ENCODE data around the gene RFX7.

Gene RFX7

GRCh38 chr15:56052395-56053045, 191.2 kb downstream of the RFX7 start:
- peak; percentile 52 for TF ChIP-seq CTCF (IDR thresholded peaks at IDR 0.05; ENCODE audit: low read depth, low read length)
- TF ChIP-seq POLR2A (IDR thresholded peaks at IDR 0.05; ENCODE audit: extremely low read depth, insufficient read length), result no peak
- TF ChIP-seq MYC (IDR thresholded peaks at IDR 0.05; ENCODE audit: low read depth, low read length), result no peak
- no peak for TF ChIP-seq MAX (IDR thresholded peaks at IDR 0.05; ENCODE audit: low read depth, low read length)
- no peak overlapping the region for H3K4me3 ChIP-seq (ENCODE audit: low read depth, low read length)
- DNase-seq (ENCODE audit: low read depth), result peak; percentile 48

GRCh38 chr15:56051676-56052075, 192.0 kb downstream of the RFX7 start:
- no peak for TF ChIP-seq POLR2A (IDR thresholded peaks at IDR 0.05; ENCODE audit: extremely low read depth, insufficient read length)
- no peak for TF ChIP-seq CTCF (IDR thresholded peaks at IDR 0.05; ENCODE audit: low read depth, low read length)
- no peak for TF ChIP-seq MYC (IDR thresholded peaks at IDR 0.05; ENCODE audit: low read depth, low read length)
- TF ChIP-seq MAX (IDR thresholded peaks at IDR 0.05; ENCODE audit: low read depth, low read length), result no peak
- no peak for DNase-seq (ENCODE audit: low read depth)

GRCh38 chr15:56049577-56049976, 194.1 kb downstream of the RFX7 start:
- no peak for TF ChIP-seq CTCF (IDR thresholded peaks at IDR 0.05; ENCODE audit: low read depth, low read length)
- no peak for TF ChIP-seq MYC (IDR thresholded peaks at IDR 0.05; ENCODE audit: low read depth, low read length)
- no peak for TF ChIP-seq MAX (IDR thresholded peaks at IDR 0.05; ENCODE audit: low read depth, low read length)

More at GRCh38 chr15:56051676-56052075, 192.0 kb downstream of the RFX7 start:
- no peak overlapping the region for H3K4me3 ChIP-seq (ENCODE audit: low read depth, low read length)

GRCh38 chr15:56047354-56047753, 196.3 kb downstream of the RFX7 start:
- DNase-seq (ENCODE audit: low read depth), result no peak
- H3K4me3 ChIP-seq (ENCODE audit: low read depth, low read length), result no peak overlapping the region
- TF ChIP-seq MYC (IDR thresholded peaks at IDR 0.05; ENCODE audit: low read depth, low read length) (no peak), MAX (IDR thresholded peaks at IDR 0.05; ENCODE audit: low read depth, low read length) (no peak), POLR2A (IDR thresholded peaks at IDR 0.05; ENCODE audit: extremely low read depth, insufficient read length) (no peak), CTCF (IDR thresholded peaks at IDR 0.05; ENCODE audit: low read depth, low read length) (no peak)

More at GRCh38 chr15:56049577-56049976, 194.1 kb downstream of the RFX7 start:
- no peak for DNase-seq (ENCODE audit: low read depth)
- H3K4me3 ChIP-seq (ENCODE audit: low read depth, low read length), result no peak overlapping the region

GRCh38 chr15:56045068-56045748, 198.5 kb downstream of the RFX7 start:
- TF ChIP-seq MYC (IDR thresholded peaks at IDR 0.05; ENCODE audit: low read depth, low read length) (no peak), CTCF (IDR thresholded peaks at IDR 0.05; ENCODE audit: low read depth, low read length) (no peak), MAX (IDR thresholded peaks at IDR 0.05; ENCODE audit: low read depth, low read length) (no peak), POLR2A (IDR thresholded peaks at IDR 0.05; ENCODE audit: extremely low read depth, insufficient read length) (no peak)
- H3K4me3 ChIP-seq (ENCODE audit: low read depth, low read length), result no peak overlapping the region
- DNase-seq (ENCODE audit: low read depth), result no peak

All from NB4 (cell line).